Activated CD4-positive, CD25-positive, alpha-beta regulatory T cell treated with anti-CD3 and anti-CD28 coated beads, Interleukin-2, amount 50 U/mL, for 24 hours (primary cell): ENCODE results near the gene KIAA0232.

Source experiments
- ATAC-seq, 2 donors: fragments of 150-1000 bp; cut with Tn5 transposase; one replicate each; pipeline ENCODE4 v1.10.0; 2021; ENCODE audit warnings: mild to moderate bottlenecking in 1 of 2, moderate library complexity in 1 of 2

The KIAA0232 gene

DNA sequence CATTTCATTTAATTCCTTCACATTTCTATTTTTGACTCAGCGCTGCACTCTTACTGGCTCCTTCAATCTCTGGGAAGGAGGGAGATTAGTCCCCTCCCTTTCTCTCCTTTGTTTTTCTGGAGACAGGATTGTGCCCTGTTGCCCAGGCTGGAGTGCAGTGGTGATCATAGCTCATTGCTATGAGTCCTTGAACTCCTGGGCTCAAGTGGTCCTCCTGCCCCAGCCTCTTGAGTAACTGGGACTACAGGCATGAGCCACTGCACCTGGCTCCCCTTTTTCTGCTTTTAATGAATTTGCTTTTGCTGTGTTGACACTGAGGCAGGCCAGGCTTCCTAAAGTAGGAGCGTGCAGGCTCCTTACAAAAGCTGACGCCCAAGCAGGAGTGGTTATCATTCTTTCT, 137.6 kb downstream of the KIAA0232 start:
- ATAC-seq = no peak

GRCh38 chr4:6923507-6923906, 141.0 kb downstream of the KIAA0232 start:
- no peak for ATAC-seq

- no peak for ATAC-seq
These were observed 141.8 kb downstream of the KIAA0232 start for GRCh38 chr4:6924361-6924779.

DNA sequence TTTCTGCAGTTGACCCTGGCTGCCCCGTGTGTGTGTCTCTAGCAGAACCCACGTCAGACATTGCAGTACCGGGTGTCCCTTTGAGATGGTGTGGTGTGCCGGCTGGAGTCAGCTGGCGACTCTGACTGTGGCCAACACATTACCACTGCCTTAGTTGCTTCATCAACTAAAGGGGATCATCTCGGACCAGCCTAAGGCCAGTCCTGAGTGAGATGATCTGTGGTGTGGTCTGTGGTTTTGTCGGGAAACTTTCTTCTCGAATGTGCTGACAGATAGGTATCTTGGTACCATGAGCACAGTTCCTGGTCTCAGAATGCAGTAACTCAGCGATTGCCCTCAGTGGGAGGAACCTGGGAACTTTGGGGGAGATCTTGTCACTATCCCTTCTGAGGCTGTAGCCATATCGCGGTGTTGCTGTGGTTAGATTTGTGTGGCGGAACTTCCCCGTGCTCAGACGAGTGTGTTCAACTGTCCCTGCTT, 142.9 kb downstream of the KIAA0232 start:
- peak; percentile 9 to 40 for ATAC-seq

GRCh38 chr4:6926081-6926480, 143.6 kb downstream of the KIAA0232 start:
- ATAC-seq = peak in 1 of 2 donors; percentile 18

DNA sequence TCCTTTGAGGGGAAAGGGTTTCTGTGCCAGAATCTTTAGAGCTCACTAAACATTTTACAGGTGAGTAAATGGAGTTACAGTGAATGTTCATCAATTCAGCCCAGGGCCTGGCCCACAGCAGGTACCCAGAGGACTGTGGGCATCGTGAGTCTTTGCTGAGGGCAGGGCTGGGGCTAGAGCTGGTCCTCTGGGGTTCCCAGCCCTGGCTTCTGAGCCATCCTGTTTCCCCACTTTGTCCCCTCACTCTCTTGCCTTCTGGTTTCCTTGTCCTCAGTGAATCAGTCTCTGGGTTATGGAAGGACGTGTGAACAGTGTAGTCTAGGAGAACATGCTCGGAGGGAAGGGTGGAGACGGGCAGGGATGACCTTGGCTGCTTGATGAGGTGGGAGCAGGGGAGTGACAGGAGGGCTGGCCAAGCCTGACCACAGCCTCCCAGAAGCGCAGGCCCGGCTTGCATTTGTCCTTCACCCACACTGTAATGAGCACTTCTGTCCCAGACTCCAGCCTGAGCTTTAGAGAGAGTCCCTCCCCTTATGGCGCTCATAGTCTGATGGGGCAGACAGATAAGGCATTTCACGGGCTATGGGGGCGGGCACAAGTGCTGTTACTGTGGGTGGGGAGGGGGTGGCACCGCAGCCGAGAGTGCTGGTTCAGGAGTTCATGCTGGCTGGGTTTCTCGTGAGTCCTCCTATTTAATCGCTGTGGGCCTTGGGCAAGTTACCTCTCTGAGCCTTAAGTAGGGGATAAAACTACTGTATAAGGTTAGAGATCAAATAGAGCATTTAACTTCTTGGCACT, 144.4 kb downstream of the KIAA0232 start:
- ATAC-seq = peak; percentile 82 to 87

GRCh38 chr4:6928081-6928480, 145.6 kb downstream of the KIAA0232 start:
- no peak for ATAC-seq

DNA sequence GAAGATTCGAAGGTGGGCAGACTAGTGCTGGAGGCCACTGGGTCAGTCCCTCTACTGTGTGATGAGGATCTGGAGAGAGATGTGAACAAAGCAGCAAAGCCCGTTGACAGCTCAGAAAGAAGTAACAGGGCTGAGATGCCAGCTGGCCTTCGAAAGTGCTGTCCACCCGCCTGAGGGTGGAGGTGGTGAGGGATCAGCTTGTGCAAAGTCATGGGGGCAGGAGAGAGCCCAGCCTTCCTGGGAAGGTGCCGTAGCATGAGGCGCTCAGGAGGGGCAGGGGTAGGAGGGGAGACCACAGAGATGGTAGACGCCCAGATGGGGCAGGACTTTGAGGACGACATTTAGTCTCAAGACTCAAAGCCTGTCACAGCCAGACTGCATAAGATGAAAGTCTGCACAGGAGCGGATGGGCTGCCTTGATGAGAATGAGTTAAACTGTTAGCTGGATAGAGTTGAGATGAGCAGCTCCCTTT, 146.8 kb downstream of the KIAA0232 start:
- no peak for ATAC-seq

- no peak for ATAC-seq
These were observed 147.4 kb downstream of the KIAA0232 start for GRCh38 chr4:6929812-6930464.

DNA sequence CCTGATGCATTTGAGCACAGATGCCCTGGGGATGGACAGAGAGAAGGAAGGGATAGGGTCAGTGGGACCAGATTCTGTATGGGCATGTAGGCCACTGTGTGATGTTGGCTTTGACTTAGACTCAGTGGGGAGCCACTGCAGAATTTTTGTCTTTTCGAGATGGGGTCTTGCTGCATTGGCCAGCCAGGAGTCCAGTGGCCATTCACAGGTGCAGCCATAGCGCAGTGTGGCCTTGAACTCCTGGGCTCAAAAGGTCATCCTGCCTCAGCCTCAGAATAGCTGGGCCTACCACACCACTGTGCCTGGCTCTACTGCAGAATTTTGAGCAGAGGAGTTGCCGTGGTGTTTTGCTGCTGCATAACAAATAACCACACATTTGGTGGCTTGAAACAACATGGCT, 149.9 kb downstream of the KIAA0232 start:
- no peak for ATAC-seq

GRCh38 chr4:6932918-6933317, 150.4 kb downstream of the KIAA0232 start:
- ATAC-seq = no peak
